Measurements from ENCODE around the gene GDF10.

DNA sequence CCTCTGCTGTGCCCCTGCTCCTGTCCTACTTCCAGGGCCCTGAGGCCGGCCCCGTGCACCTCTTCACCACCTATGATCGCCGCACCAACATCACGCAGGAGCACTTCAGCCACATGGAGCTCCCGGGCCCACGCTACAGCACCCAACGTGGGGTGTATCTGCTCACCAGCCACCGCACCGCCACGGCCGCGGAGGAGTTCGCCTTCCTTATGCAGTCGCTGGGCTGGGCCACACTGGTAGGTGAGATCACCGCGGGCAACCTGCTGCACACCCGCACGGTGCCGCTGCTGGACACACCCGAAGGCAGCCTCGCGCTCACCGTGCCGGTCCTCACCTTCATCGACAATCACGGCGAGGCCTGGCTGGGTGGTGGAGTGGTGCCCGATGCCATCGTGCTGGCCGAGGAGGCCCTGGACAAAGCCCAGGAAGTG lies 50.0 kb downstream of the GDF10 start:
- TF ChIP-seq ZNF766 (CRISPR knock-in tag; IDR thresholded peaks at IDR 0.05; ENCODE audit: borderline replicate concordance) (no peak), TAF1 (CRISPR knock-in tag; IDR thresholded peaks at IDR 0.05) (no peak), GTF2F1 (IDR thresholded peaks at IDR 0.05; ENCODE audit: low read length) (no peak), CTCF (CRISPR knock-in tag; IDR thresholded peaks at IDR 0.05) (no peak), ZNF460 (CRISPR knock-in tag; IDR thresholded peaks at IDR 0.05; ENCODE audit: borderline replicate concordance) (no peak), POLR2A (IDR thresholded peaks at IDR 0.05; ENCODE audit: insufficient read depth in 1 of 2, low read depth in 2 of 2, low read length in 2 of 2) (no peak), PBX3 (CRISPR knock-in tag; IDR thresholded peaks at IDR 0.05; ENCODE audit: borderline replicate concordance) (no peak), SMC3 (IDR thresholded peaks at IDR 0.05; ENCODE audit: low read length) (no peak)
- TF ChIP-seq, protein P1, sequence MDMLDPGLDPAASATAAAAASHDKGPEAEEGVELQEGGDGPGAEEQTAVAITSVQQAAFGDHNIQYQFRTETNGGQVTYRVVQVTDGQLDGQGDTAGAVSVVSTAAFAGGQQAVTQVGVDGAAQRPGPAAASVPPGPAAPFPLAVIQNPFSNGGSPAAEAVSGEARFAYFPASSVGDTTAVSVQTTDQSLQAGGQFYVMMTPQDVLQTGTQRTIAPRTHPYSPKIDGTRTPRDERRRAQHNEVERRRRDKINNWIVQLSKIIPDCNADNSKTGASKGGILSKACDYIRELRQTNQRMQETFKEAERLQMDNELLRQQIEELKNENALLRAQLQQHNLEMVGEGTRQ (IDR thresholded peaks at IDR 0.05; ENCODE audit: low read depth, low read length): no peak
- TF ChIP-seq, protein P1 (CRISPR knock-in tag; IDR thresholded peaks at IDR 0.05; ENCODE audit: borderline replicate concordance): no peak

All from HepG2 (cell line).